Left forelimb (tissue), 1 donor: ENCODE measurements around the gene CLIC1.

ENCODE experiments used
- DNase-seq: peaks from one replicate; pipeline ENCODE4 v3.0.0-alpha.2; 2018; ENCODE audit warnings: low spot score

Gene CLIC1

GRCh38 chr6:31768363-31769257 is 32.3 kb upstream of the CLIC1 start:
- no peak for DNase-seq

DNA sequence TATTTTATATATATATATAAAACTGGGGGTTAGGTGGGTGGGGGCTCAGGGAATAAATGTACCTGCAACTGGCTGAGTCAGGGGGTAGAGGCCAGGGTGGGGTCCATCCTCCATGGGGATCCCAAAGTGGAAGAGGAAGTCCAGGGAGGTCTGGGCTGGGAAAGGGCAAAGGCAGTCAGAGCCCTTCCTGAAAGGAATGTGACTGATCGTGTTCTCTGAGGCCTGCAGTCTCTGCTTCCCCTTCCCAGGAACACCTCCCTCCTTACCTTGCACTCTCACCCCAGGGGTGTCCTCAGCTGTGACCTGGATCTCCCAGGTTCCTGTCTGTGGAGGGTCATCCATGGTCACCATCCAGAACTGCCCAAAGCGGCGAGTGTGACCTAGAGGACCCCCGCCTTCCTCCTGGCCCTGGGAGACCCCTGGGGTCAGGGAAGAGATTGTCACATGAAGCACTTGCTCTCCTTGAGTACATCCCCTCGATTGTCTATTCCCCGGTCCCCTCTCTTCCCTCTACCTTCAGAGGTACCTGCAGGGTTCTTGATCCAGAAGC is 30.8 kb upstream of the CLIC1 start:
- no peak for DNase-seq

DNA sequence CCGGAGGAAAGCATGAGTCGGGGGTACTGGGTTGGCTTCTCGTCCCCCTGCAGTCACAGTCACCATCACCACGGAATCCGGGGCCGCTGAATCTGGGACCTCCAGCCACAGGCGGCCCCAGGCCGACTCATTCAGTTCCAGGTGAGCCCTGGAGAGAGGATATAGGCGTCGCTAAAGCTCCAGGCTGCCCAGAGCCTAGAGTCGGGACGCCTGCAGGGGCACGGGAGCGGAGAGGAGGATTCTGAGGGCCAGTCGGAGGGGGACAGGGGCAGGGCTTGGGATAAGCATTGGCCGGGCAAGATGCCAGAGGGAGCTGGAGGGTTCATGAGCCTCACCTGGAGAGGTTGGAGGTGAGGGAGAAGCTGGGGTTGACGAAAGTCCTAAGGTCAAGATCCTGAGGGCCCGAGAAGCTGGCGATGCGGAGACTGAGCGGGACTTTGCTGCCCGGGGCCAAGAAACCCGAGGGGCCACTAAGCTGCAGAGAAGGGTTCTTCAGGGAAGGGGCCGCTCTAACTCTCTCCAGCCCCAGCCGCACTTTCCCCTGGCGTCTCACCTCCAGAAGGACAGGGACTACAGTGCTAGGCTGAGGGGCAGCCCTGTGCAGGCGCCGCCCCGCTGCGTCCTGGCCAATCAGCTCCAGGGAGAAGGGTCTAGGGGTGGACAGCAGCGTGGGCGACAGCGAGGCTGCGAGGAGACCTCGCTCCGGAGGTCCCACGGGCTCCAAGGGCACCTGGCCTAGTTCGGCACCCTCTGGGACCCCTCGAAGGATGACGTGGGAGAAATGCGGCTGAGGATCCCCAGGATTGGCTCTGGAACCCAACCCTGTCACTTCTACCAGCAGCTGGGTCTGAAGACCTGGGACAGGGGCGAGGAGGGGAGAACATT is 29.8 kb upstream of the CLIC1 start:
- no peak for DNase-seq

DNA sequence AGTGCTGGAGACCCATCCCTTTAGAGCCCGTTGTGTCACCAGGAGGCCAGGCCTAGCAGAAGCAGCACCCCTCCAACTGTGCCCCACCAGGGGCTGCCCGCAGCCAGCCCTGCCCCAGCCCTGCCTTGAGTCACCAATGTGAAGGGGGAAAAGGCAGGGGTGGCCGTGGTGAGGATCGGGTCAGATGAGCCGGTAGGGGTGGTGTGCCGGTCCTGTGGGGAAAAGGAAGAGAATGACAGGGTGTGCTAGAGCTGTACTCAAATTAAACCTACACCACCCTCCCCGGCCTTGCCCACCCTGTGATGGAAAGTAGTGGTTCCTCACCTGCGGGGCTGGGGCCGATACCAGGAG is 29.2 kb upstream of the CLIC1 start:
- no peak for DNase-seq

GRCh38 chr6:31764198-31764597 is 27.9 kb upstream of the CLIC1 start:
- no peak for DNase-seq

DNA sequence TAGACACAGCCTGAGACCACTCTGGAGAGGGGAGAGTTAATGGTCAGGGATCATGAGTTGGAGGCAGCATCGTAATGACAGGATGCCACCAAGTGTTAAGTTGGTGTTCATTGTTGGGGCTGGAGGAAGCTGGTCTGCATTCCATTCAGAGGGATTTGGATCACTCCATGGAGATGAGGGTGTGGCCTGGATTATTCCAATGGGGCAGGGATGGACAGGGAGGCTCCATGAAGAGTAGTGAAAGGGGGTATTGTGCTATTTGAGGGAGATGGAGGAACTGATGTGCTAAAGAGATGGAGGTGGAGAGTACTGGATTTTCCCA is 27.2 kb upstream of the CLIC1 start:
- DNase-seq: no peak

DNA sequence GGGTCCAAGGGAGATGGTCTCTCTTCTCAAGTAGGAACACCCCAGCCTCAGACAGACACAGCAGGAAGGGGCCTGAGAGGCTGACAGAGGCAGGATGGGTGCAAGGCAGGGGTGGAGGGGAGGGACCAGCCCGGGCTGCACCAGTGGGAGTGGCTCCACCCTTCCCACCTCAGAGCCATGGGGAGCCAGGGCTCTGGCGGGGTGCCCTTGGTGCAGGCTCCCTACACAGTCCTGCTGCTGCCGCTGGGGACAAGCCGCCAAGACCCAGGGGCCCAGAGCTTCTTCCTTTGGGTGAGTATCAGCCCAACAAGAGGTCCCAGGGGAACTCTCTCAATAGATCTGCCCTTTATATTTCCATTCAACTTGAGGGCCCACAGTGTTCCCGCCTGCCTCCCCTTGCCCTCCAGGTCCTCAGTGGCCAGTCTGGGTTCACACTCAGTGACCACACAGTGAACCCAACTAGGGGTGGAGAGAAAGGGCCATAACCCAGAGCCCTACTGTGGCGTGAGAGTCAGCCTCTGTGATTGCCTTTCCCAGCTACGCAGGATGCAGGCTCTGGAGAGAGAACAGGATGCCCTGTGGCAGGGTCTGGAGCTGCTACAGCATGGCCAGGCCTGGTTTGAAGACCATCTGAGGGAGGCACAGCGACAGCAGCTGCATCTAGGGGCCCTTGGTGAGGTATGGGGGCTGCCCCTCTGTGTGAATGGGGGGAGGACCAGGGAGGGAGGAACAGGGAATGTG is 26.7 kb upstream of the CLIC1 start:
- DNase-seq: no peak

GRCh38 chr6:31762356-31762755 is 26.0 kb upstream of the CLIC1 start, which contains the start of gene SAPCD1:
Gene SAPCD1, plus strand, starts transcription at chr6:31762656. Its CDS starts 399 bp downstream, at chr6:31763055.
- no peak for DNase-seq

GRCh38 chr6:31761343-31761742 is 25.0 kb upstream of the CLIC1 start:
- no peak for DNase-seq

DNA sequence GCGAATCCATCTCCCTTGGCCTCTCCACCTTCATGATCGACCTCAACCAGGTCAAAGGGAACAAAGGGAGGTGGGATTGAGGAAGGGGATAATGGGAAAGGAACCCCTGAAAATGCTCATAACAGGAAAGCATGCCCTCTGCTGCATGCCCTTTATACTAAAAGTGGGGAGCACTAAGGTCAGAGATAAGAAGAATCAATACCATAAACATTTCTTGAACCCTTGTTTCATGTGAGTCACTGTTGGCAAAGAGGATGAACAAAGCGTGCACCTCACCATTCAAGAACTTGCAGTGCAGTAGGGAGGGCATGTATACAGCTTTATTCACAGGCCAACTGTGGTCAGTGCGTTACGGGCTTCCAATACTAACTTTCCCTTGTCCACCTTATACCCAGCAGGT is 24.5 kb upstream of the CLIC1 start:
- DNase-seq: no peak

GRCh38 chr6:31758281-31758680 is 22.0 kb upstream of the CLIC1 start:
- no peak for DNase-seq

GRCh38 chr6:31752739-31753319 is 16.5 kb upstream of the CLIC1 start:
- no peak for DNase-seq

DNA sequence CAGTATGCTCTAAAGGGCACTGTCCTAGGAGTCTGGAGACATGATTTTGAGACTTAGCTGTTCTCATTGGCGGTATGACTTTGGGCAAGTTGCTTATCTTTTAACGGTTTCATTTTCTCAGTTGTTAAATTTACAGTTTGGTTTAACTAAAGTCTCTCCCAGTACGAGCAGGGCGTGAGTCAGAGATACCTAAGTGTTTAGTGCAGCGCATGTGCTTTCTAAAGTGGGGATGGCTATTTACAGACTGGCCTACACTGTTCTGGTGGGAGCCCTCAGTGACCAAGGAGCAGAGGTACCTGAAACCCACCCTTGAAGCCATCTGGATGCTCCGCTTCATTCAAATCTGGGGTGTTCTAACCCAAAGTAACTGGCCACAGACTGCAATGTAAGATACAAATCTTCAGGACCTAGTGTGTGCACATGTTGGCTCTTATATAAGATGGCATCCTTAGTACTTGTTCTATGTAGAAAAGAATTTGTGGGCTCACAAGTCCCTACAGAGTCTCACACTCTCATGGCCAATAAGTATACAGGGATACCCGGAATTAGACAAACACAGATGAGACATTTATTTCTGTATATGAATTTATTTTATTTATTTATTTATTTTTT is 14.2 kb upstream of the CLIC1 start:
- DNase-seq: no peak

- DNase-seq: no peak
Measured at GRCh38 chr6:31749301-31750036, 13.1 kb upstream of the CLIC1 start.

DNA sequence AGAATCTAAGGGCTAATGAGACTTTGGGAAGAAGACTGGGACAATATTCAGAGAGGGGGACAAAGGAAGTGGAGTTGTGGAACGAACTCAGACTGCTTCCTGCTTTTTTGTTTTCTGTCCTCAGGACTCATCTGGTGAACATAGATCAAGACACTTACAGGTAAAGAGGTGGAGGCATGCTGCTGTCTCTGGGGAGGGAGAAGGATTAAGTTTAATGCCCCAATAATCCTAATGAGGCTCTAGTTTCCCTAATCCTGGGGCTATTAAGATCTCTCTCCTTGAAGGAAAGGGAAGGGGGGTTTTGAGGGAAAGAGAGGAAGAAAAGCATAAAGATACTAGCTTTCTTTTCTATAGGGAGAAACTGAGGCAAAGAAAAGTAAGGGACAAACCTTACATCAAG is 8.1 kb upstream of the CLIC1 start:
- no peak for DNase-seq

GRCh38 chr6:31742894-31743293 is 6.6 kb upstream of the CLIC1 start:
- no peak for DNase-seq

DNA sequence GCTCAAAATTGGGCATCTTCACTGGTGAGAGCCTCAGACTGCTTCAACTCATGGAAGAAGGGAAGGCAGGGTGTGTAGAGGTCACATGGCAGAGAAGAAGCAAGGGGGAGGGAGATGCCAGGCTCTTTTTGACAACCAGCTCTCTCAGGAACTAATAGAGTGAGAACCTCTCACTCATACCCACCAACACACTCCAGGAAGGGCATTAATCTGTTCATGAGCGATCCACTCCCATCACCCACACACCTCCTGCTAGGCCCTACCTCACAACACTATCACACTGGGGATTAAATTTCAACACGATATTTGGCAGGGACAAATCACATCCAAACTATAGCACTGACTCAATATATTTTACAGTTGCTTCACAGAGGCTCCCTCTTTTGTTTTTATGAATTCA is 5.5 kb upstream of the CLIC1 start:
- DNase-seq: no peak

GRCh38 chr6:31740397-31741223 is 4.3 kb upstream of the CLIC1 start:
- no peak for DNase-seq

DNA sequence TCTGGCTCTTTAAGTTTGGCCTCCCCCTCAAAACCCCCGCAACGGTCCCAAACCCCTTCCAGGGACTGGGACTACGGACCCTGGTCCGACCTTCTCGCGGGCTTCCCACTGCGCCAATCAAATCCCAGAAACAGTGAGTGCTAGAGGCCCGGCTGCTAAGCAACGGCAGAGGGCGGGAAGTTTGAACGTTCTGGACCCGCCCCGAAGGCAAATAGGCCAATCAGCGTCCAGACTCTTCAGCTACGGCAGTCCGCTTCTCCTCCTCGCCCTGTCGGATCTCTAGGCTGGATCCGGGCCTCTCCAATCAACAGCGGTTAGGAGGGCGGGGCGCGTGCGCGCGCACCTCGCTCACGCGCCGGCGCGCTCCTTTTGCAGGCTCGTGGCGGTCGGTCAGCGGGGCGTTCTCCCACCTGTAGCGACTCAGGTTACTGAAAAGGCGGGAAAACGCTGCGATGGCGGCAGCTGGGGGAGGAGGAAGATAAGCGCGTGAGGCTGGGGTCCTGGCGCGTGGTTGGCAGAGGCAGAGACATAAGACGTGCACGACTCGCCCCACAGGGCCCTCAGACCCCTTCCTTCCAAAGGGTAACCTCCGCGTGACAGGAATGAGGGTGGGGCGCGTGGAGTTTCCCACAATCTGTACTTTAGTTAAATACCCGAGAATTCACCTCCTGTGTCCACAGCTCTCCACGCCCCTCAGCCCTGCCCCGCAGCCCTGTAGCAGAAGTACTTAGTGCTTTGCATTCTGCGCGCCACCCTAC is 3.5 kb upstream of the CLIC1 start, which contains the start of gene MSH5:
TSS of gene MSH5 (plus strand) at position 367 of the 758 bp plus-strand sequence. CDS start 462 bp downstream, outside the sequence.
- DNase-seq: peak; percentile 99
